Cardiac fibroblast (primary cell): Measurements from ENCODE around the gene FAM228B.

Experiments
- DNase-seq, 2 donors: peaks; one replicate each; pipeline versions ENCODE4 v3.0.0 to v3.0.0-alpha.2; 2010; ENCODE audit warnings: low read depth in 2 of 2
- H3K4me3 ChIP-seq, 2 donors: replicated peaks in 1 of 2; 1 replicate in 1 of 2; 2 replicates in 1 of 2; pipeline ENCODE4 v1.5.1; 2011; ENCODE audit warnings: low read depth in 2 of 2, low read length in 2 of 2, mild to moderate bottlenecking in 2 of 2, moderate library complexity in 1 of 2
- CTCF ChIP-seq: IDR thresholded peaks from one replicate; pipeline ENCODE4 v1.5.1; 2011; ENCODE audit warnings: low read depth, mild to moderate bottlenecking, low read length, inconsistent platforms

FAM228B gene

GRCh38 chr2:24169023-24169422, 45.8 kb downstream of the FAM228B start:
- TF ChIP-seq CTCF, result no peak
- no peak overlapping the region for H3K4me3 ChIP-seq
- DNase-seq, result no peak

GRCh38 chr2:24174851-24175277, 51.6 kb downstream of the FAM228B start, which contains the start of gene FAM228A:
Gene FAM228A (plus strand): TSS chr2:24175053. CDS start chr2:24175481, 428 bp downstream.
- no peak for DNase-seq
- H3K4me3 ChIP-seq, result peak within 1 kb of the TSS; percentile 8 to 41
- TF ChIP-seq CTCF, result no peak

DNA sequence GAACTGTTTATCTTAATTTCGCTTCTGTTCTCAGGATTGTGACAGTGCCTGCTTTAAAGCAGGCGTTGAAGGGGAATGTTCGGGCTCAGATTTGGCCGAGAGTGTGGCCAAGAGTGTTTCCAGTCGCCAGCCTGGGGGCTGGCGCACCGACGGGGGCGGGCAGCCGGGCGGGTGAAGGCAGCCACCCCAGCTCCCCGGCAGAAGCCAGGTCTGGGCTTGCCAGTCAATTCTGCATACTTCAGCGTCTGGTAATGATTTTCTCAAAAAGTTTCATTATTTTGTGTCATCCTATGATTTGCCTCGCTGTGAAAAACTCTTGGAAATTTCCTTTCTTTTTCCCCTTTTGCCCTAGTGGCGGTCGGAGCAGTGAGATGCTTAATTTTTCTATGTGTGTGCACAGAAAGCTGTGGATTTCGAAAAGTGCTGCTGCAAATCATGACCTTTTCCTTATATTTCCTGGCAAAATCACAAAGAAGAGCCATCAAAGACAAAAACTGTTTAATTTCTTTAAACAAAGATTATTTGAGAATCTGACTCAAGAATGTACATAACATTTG, 52.4 kb downstream of the FAM228B start:
- TF ChIP-seq CTCF, result no peak
- H3K4me3 ChIP-seq, result peak overlapping the region; percentile 8 to 41
- DNase-seq, result peak in 1 of 2 donors; percentile 15

DNA sequence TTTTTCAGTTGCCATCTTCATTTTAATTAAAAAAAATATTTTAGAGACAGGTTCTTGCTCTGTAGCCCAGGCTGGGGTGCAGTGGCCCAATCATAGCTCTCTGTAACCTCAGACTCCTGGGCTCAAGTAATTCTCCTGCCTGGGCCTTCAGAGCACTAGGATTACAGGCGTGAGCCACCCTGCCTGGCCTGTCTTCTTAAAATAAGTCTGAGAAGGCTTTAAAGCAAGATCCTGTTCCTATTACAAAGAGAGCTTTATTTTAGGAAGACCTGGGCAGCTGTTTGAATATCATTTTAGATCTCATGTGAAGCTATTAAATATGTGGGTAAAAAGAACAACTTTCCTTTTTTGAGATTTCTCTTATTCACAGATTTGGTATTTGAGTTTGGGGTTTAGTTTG, 53.1 kb downstream of the FAM228B start:
- no peak for DNase-seq
- no peak for TF ChIP-seq CTCF
- no peak overlapping the region for H3K4me3 ChIP-seq

- no peak overlapping the region for H3K4me3 ChIP-seq
- no peak for DNase-seq
- no peak for TF ChIP-seq CTCF
Observed at GRCh38 chr2:24179683-24180082, 56.4 kb downstream of the FAM228B start.

GRCh38 chr2:24181849-24182248, 58.6 kb downstream of the FAM228B start:
- TF ChIP-seq CTCF, result no peak
- H3K4me3 ChIP-seq, result no peak overlapping the region
- no peak for DNase-seq

DNA sequence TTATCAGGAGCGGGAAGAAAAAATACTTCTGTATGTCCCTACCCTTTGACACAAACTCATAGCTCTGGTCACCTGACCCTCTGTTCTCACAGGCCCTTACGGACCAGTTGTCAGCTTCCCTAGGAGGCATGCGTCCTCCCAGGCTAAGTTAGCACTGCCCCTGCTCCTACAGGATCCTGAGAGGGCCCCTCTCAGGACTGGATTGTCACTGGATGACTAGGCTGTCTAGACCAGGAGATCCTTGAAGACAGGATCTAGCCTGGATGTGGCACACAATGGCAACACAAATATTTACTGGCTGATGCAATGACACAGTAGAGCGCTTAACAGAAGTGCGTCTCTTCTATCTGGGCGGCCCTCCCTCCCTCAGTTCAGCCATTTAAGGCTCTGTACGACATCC, 59.2 kb downstream of the FAM228B start:
- DNase-seq, result no peak
- H3K4me3 ChIP-seq, result no peak overlapping the region
- no peak for TF ChIP-seq CTCF
